Left colon (tissue), 2 donors: ENCODE data around the gene SYNE2. TPM values are rescaled to one million over a fixed set of nuclear protein-coding genes. Genes with fewer than 3 reads are reported as not detected.

Source experiments
- ATAC-seq: fragments of 200-7000 bp; cut with Tn5 transposase; one replicate; pipeline ENCODE4 v1.9.1; 2020; ENCODE audit warnings: mild to moderate bottlenecking, moderate library complexity
- DNase-seq, 2 donors: peaks; one replicate each; pipeline ENCODE4 v3.0.0-alpha.2; 2020
- intact Hi-C, 2 donors: fragments of 100-400 bp; cut with DNase I in 1 of 2; cut with micrococcal nuclease in 1 of 2; formaldehyde crosslinking; loops; one replicate each; pipeline versions ENCODE4 v1.11.2 to v1.14.0; 2022; cut with DNase I, micrococcal nuclease
- total RNA-seq, 2 donors: library from RNA; stranded (reverse); fragmentation: NEBNext Ultra II Directional; extraction: Animal tissue kit (Norgen Biotek cat#: 25700); gene quantifications; one replicate each; pipeline ENCODE4 v1.2.1, GENCODE V29; 2021
- donor health status: DM: no; HTN: no; CAD: no.
- donor health status: DM: yes; HTN: yes; CAD: no.

The SYNE2 gene
- total RNA-seq, 2 donors from 2014 or later: 137 to 189 TPM

DNA sequence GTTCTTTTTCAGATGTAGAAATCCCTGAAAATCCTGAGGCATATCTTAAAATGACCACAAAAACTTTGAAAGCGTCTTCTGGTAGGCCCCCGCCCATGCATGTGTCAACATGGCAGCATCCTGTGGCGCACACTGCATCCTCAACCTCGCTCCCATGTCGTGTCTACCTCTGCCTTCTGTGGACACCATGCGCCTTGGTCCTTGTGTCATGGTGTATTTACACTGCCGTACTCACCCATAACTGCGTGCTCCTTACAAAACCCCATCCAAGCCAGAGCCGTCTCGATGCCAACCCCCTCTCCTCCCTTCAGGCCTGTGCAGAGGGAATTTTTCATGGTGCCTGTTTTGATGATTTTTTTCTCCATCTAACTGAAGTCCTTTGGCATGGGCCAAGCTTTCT lies 362.5 kb downstream of the SYNE2 start:
- intact Hi-C loops: no loop called here
- DNase-seq (no peak), ATAC-seq (no peak)

DNA sequence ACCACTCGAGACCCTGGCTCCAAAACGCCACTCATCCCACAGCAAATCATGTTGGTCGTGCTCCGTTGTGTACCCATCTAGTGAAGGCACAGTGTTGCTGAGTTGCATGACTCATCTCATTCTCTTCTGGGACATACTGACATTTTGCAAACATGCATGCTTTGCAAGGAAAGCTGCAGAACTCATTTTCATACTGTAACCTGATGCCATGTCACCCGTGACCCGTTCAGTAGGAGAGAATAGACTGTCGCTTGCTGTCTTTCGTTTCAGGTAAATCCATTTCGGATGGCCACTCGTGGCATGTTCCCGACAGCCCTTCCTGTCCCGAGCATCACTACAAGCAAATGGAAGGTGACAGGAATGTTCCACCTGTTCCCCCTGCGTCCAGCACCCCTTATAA lies 363.2 kb downstream of the SYNE2 start:
- intact Hi-C loops: no loop called here
- DNase-seq (no peak), ATAC-seq (no peak)

- DNase-seq (no peak), ATAC-seq (no peak)
- intact Hi-C loops: no loop called here
Measured at GRCh38 chr14:64217308-64217707, 364.5 kb downstream of the SYNE2 start.

DNA sequence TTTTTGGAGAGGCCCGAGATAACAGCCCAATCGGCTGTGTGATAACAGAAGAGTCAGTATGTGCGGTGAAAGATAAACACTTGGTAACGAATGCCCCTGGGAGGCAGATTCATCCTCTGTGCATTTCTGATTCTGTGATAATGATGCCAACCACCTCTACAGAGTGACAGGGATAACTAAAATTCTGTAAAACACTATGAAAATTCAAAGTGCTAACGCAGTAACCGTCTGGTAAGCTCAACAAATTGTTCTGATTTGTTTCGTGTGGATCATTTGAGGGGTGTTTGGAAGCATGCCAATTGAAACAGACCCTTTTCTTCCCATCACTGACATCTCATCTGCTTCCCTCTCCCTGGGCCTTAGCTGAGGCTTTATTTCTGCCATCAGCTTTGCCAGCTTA lies 365.0 kb downstream of the SYNE2 start:
- no peak for DNase-seq
- no peak for ATAC-seq
- intact Hi-C loops: no loop called here

GRCh38 chr14:64218344-64219240 lies 365.8 kb downstream of the SYNE2 start:
- intact Hi-C loops: no loop called here
- ATAC-seq (no peak), DNase-seq (no peak)

DNA sequence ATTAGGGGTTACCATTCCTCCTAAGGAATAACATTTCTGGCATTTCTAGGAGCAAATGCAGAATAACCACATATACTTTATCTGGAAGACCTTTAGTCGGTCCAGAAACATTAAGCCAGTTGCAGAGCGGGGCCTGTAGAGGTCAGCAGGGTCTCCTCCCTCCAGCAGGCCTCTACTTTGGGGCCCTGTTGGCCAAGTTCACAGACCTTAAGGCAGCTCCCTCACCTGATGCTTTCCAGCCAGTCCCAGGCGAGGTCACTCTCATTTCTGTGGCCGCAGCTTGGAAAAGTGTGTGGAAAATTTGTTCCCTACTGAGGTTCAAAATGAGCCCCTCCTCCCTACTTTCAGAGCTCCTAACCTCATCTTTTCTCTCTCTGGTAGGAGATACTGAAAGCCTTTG lies 367.3 kb downstream of the SYNE2 start:
- intact Hi-C loops: no loop called here
- ATAC-seq (no peak), DNase-seq (no peak)

- no peak for ATAC-seq
- intact Hi-C loops: no loop called here
Measured at GRCh38 chr14:64220466-64220865, 367.7 kb downstream of the SYNE2 start.

GRCh38 chr14:64221391-64222003 lies 368.7 kb downstream of the SYNE2 start:
- intact Hi-C loops: no loop called here
- peak; percentile 56 for ATAC-seq
- no peak for DNase-seq

More at GRCh38 chr14:64220466-64220865, 367.7 kb downstream of the SYNE2 start:
- DNase-seq: no peak

DNA sequence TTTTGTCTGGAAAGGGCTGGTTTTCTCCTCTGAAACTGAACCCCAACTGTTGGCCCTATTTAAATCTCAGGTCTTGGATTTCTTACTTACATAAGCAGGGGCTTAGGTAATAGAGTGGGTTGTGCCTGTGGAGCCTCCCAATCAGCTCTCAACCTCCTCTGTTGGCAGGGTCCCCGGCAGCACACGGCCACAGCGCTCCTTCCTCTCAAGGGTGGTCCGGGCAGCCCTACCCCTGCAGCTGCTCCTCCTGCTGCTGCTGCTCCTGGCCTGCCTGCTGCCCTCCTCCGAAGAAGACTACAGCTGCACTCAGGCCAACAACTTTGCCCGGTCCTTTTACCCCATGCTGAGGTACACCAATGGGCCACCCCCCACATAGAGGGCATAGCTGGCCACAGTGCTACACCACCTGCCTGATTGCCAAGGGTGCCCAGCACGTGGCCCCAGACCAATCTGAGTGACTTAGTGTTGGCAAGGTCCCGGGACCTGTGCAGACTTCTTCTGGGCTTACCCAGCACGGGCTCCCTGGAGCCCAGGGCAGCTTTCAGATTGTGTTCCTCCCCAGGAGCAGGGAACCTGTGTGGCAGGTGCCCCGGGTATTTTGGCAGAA lies 372.4 kb downstream of the SYNE2 start:
- DNase-seq: no peak
- intact Hi-C loops: no loop called here
- no peak for ATAC-seq

DNA sequence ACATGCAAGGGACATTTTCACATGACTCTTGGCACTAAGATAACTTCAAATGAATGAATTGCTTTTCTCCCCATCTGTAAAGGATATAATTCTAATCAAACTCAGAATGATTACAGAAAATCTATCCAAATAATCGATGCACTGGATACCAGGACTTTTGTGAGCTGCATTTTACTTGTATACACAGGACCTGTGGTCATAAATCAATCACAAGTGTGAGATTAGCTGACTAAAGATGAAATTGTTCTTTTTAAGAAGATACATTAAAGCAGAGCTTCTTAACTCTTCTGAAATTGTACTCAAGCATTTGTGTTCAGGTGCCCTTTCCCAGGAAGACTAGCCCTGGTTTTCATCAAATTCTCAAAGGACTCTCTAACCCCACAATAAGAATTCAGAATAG lies 375.1 kb downstream of the SYNE2 start:
- DNase-seq (no peak), ATAC-seq (no peak)

GRCh38 chr14:64229489-64229888 lies 376.7 kb downstream of the SYNE2 start:
- no peak for ATAC-seq

More for the DNA sequence above, 375.1 kb downstream of the SYNE2 start:
- intact Hi-C loops: no loop called here

GRCh38 chr14:64232095-64232838 lies 379.5 kb downstream of the SYNE2 start:
- DNase-seq (no peak), ATAC-seq (peak; percentile 15)
- intact Hi-C loops: no loop called here

More at GRCh38 chr14:64229489-64229888, 376.7 kb downstream of the SYNE2 start:
- intact Hi-C loops: no loop called here
- no peak for DNase-seq

GRCh38 chr14:64232944-64233343 lies 380.1 kb downstream of the SYNE2 start:
- ATAC-seq: no peak
- no peak for DNase-seq
- intact Hi-C loops: no loop called here

GRCh38 chr14:64233531-64234190 lies 380.9 kb downstream of the SYNE2 start:
- DNase-seq (no peak), ATAC-seq (no peak)
- intact Hi-C loops: no loop called here

GRCh38 chr14:64234877-64235651 lies 382.3 kb downstream of the SYNE2 start:
- intact Hi-C loops: no loop called here
- ATAC-seq (peak; percentile 48), DNase-seq (peak in 1 of 2 donors; percentile 37)

GRCh38 chr14:64235652-64236640 lies 383.1 kb downstream of the SYNE2 start:
- intact Hi-C loops: no loop called here
- ATAC-seq (peak; percentile 15), DNase-seq (peak in 1 of 2 donors; percentile 38)

DNA sequence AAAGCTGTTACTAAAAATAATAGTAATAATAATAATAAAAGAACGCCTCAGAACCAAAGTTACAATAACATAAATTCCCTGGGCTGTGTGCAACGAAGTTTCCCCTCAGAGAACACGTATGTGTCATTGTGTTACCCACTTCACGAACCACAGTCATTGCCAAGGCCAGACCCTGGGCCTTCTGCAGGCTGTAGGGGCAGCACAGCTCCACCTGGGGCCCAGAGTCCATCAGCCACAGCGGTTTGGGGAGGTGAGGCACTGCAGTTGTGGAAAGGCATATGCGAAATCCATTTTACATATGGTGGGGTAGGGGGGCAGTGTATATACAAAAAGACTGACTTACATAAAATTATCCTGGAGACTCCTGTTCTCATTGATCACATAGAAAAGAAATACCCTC lies 385.2 kb downstream of the SYNE2 start:
- intact Hi-C loops: no loop called here
- ATAC-seq: no peak
- no peak for DNase-seq
